H1 (cell line): ENCODE results near the gene TSEN54. TPM values are rescaled to one million over a fixed set of nuclear protein-coding genes. Genes with fewer than 3 reads are reported as not detected.

Experiments
- BACH1 ChIP-seq: IDR thresholded peaks from 2 replicates; pipeline ENCODE4 v1.6.1; 2012; ENCODE audit warnings: low read length, improper control_type of control experiment
- NANOG ChIP-seq: IDR thresholded peaks from 2 replicates; pipeline ENCODE4 v1.6.1; 2011; ENCODE audit warnings: low read length, low read depth, mild to moderate bottlenecking, inconsistent platforms; ENCODE audit not compliant: insufficient read depth, poor library complexity, severe bottlenecking
- NRF1 ChIP-seq: IDR thresholded peaks from 2 replicates; pipeline ENCODE4 v1.6.1; 2011; ENCODE audit warnings: mild to moderate bottlenecking, low read depth, low read length, improper control_type of control experiment
- SIX5 ChIP-seq: IDR thresholded peaks from 2 replicates; pipeline ENCODE4 v1.6.1; 2011; ENCODE audit warnings: mild to moderate bottlenecking, low read depth, low read length
- SP1 ChIP-seq: IDR thresholded peaks from 2 replicates; pipeline ENCODE4 v1.6.1; 2011; ENCODE audit warnings: low read depth, low read length
- TAF7 ChIP-seq: optimal IDR thresholded peaks from 2 replicates; pipeline ENCODE3; 2011; ENCODE audit warnings: low read depth, mild to moderate bottlenecking, inconsistent platforms, low read length, moderate library complexity, borderline replicate concordance
- polyA plus RNA-seq, 7 experiments: library from polyadenylated mRNA; depleted of rRNA in 3 of 7; stranded (reverse) in 5 of 7; unstranded in 2 of 7; fragments of >200 nt in 5 of 7; fragments of 200-250 nt in 2 of 7; gene quantifications; 1 replicate in 5 of 7; 2 replicates in 1 of 7; 4 replicates in 1 of 7; pipeline versions ENCODE4 v1.2.1 to v1.2.3, GENCODE V29; 2011 to 2013; ENCODE audit warnings: missing spikeins in 2 of 7, mixed read lengths in 2 of 7
- total RNA-seq: library from RNA; stranded (reverse); fragmentation: NEBNext Ultra II Directional; extraction: Animal tissue kit (Norgen Biotek cat#: 25700); gene quantifications from 2 replicates; pipeline ENCODE4 v1.2.1, GENCODE V29; 2021
- TF ChIP-seq, protein P1 (sequence below): fragments of 300-600 bp; sonication (generic); IDR thresholded peaks from 2 replicates; pipeline ENCODE4 v1.7.1; 2012; ENCODE audit warnings: low read length, moderate library complexity, mild to moderate bottlenecking, inconsistent platforms; ENCODE audit not compliant: insufficient replicate concordance

Gene TSEN54
- total and polyA plus RNA-seq, 2 of the 8 experiments (the other 6 are each of a cell fraction or from before 2014, with no cell fraction given), result 43.6 to 60.3 TPM

GRCh38 chr17:75476752-75477489 lies 39.4 kb upstream of the TSEN54 start (continued):
- TF ChIP-seq, protein P1, sequence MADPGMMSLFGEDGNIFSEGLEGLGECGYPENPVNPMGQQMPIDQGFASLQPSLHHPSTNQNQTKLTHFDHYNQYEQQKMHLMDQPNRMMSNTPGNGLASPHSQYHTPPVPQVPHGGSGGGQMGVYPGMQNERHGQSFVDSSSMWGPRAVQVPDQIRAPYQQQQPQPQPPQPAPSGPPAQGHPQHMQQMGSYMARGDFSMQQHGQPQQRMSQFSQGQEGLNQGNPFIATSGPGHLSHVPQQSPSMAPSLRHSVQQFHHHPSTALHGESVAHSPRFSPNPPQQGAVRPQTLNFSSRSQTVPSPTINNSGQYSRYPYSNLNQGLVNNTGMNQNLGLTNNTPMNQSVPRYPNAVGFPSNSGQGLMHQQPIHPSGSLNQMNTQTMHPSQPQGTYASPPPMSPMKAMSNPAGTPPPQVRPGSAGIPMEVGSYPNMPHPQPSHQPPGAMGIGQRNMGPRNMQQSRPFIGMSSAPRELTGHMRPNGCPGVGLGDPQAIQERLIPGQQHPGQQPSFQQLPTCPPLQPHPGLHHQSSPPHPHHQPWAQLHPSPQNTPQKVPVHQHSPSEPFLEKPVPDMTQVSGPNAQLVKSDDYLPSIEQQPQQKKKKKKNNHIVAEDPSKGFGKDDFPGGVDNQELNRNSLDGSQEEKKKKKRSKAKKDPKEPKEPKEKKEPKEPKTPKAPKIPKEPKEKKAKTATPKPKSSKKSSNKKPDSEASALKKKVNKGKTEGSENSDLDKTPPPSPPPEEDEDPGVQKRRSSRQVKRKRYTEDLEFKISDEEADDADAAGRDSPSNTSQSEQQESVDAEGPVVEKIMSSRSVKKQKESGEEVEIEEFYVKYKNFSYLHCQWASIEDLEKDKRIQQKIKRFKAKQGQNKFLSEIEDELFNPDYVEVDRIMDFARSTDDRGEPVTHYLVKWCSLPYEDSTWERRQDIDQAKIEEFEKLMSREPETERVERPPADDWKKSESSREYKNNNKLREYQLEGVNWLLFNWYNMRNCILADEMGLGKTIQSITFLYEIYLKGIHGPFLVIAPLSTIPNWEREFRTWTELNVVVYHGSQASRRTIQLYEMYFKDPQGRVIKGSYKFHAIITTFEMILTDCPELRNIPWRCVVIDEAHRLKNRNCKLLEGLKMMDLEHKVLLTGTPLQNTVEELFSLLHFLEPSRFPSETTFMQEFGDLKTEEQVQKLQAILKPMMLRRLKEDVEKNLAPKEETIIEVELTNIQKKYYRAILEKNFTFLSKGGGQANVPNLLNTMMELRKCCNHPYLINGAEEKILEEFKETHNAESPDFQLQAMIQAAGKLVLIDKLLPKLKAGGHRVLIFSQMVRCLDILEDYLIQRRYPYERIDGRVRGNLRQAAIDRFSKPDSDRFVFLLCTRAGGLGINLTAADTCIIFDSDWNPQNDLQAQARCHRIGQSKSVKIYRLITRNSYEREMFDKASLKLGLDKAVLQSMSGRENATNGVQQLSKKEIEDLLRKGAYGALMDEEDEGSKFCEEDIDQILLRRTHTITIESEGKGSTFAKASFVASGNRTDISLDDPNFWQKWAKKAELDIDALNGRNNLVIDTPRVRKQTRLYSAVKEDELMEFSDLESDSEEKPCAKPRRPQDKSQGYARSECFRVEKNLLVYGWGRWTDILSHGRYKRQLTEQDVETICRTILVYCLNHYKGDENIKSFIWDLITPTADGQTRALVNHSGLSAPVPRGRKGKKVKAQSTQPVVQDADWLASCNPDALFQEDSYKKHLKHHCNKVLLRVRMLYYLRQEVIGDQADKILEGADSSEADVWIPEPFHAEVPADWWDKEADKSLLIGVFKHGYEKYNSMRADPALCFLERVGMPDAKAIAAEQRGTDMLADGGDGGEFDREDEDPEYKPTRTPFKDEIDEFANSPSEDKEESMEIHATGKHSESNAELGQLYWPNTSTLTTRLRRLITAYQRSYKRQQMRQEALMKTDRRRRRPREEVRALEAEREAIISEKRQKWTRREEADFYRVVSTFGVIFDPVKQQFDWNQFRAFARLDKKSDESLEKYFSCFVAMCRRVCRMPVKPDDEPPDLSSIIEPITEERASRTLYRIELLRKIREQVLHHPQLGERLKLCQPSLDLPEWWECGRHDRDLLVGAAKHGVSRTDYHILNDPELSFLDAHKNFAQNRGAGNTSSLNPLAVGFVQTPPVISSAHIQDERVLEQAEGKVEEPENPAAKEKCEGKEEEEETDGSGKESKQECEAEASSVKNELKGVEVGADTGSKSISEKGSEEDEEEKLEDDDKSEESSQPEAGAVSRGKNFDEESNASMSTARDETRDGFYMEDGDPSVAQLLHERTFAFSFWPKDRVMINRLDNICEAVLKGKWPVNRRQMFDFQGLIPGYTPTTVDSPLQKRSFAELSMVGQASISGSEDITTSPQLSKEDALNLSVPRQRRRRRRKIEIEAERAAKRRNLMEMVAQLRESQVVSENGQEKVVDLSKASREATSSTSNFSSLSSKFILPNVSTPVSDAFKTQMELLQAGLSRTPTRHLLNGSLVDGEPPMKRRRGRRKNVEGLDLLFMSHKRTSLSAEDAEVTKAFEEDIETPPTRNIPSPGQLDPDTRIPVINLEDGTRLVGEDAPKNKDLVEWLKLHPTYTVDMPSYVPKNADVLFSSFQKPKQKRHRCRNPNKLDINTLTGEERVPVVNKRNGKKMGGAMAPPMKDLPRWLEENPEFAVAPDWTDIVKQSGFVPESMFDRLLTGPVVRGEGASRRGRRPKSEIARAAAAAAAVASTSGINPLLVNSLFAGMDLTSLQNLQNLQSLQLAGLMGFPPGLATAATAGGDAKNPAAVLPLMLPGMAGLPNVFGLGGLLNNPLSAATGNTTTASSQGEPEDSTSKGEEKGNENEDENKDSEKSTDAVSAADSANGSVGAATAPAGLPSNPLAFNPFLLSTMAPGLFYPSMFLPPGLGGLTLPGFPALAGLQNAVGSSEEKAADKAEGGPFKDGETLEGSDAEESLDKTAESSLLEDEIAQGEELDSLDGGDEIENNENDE, result no peak
- TF ChIP-seq NRF1 (no peak), SIX5 (no peak), BACH1 (no peak), SP1 (no peak), NANOG (no peak), TAF7 (no peak)
- TF ChIP-seq, all 59 proteins: peak for 0
